Common myeloid progenitor, CD34-positive (primary cell): ENCODE measurements around the gene CAND1.

ENCODE experiments used
- CTCF ChIA-PET: fragments of 350-600 bp; sonication (Branson Sonifier 250); formaldehyde crosslinking; loops from one replicate; lab custom pipeline; 2021; ENCODE audit warnings: antibody characterized with exemption; lab: Charles Lee
- POLR2A ChIA-PET: fragments of 350-600 bp; sonication (Branson Sonifier 250); formaldehyde crosslinking; loops from one replicate; lab custom pipeline; 2021; ENCODE audit warnings: antibody characterized with exemption; lab: Charles Lee
- DNase-seq, 3 donors: peaks; one replicate each; pipeline versions ENCODE4 v3.0.0 to v3.0.0-alpha.2; 2013
- H3K27ac ChIP-seq, 2 experiments: 1 replicate in 1 of 2; 2 replicates in 1 of 2; pipeline ENCODE4 v1.7.0; 2013; ENCODE audit warnings: inconsistent platforms in 2 of 2, low read length in 2 of 2, mild to moderate bottlenecking in 2 of 2, low read depth in 1 of 2, moderate library complexity in 1 of 2; ENCODE audit not compliant: severe bottlenecking in 2 of 2, insufficient read depth in 1 of 2, poor library complexity in 1 of 2
- H3K27me3 ChIP-seq, 5 experiments: replicated peaks in 2 of 5; 1 replicate in 3 of 5; 2 replicates in 2 of 5; pipeline versions ENCODE4 v1.6.1 to v1.7.0; 2013; ENCODE audit warnings: low read length in 4 of 5, mild to moderate bottlenecking in 2 of 5, moderate library complexity in 2 of 5, inconsistent platforms in 1 of 5; ENCODE audit not compliant: insufficient read depth in 5 of 5, control insufficient read depth in 4 of 5
- H3K36me3 ChIP-seq, 4 experiments: 1 replicate in 2 of 4; 2 replicates in 2 of 4; pipeline versions ENCODE4 v1.6.1 to v1.7.0; 2013; ENCODE audit warnings: low read length in 3 of 4, control low read depth in 1 of 4, mild to moderate bottlenecking in 1 of 4; ENCODE audit not compliant: control insufficient read depth in 4 of 4, insufficient read depth in 4 of 4
- H3K4me1 ChIP-seq, 4 experiments: 1 replicate in 3 of 4; 2 replicates in 1 of 4; pipeline versions ENCODE4 v1.6.1 to v1.7.1; 2013; ENCODE audit warnings: low read length in 3 of 4, mild to moderate bottlenecking in 3 of 4, control low read depth in 1 of 4, inconsistent platforms in 1 of 4, moderate library complexity in 1 of 4; ENCODE audit not compliant: control insufficient read depth in 4 of 4, insufficient read depth in 4 of 4; ENCODE audit errors: control extremely low read depth in 1 of 4
- H3K4me3 ChIP-seq, 7 experiments: 1 replicate in 4 of 7; 2 replicates in 3 of 7; pipeline versions ENCODE4 v1.5.1 to v1.7.0; 2013; ENCODE audit warnings: mild to moderate bottlenecking in 7 of 7, low read length in 6 of 7, moderate library complexity in 6 of 7, inconsistent platforms in 2 of 7, low read depth in 2 of 7, control low read depth in 1 of 7; ENCODE audit not compliant: insufficient read depth in 4 of 7, control insufficient read depth in 1 of 7; ENCODE audit errors: extremely low read depth in 1 of 7
- H3K9me3 ChIP-seq, 5 experiments: 1 replicate in 4 of 5; 2 replicates in 1 of 5; pipeline versions ENCODE4 v1.6.1 to v1.7.1; 2013; ENCODE audit warnings: low read length in 4 of 5, mild to moderate bottlenecking in 2 of 5, inconsistent platforms in 1 of 5, low read depth in 1 of 5, moderate library complexity in 1 of 5; ENCODE audit not compliant: control insufficient read depth in 4 of 5, insufficient read depth in 2 of 5; ENCODE audit errors: control extremely low read depth in 1 of 5
- WGBS: methylation state at CpG from one replicate; pipeline ENCODE4 v1.1.5; 2013; ENCODE audit not compliant: insufficient coverage; 5-methylcytosine and 5-hydroxymethylcytosine counted together

CAND1 gene

DNA sequence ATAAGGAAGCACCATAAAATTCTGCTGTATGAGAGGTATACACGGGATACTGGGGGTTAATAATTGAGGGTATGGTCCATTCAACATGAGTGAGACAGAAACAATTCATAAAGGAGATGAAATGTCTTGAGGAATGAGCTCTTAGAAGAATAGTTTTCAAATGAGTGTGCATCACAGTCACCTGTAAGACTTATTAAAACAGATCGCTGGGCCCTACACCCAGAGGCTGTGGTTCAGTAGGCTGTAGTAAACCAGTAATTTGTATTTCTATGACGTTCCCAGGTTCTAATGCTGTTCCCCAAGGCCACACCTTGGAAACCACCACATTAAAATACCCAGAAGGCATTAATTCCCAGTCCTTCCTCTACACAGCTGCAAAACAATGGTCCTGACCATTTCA, 49.6 kb downstream of the CAND1 start:
- whole genome bisulfite sequencing = 94% methylated on average over 3 of the region's 3 CpGs
- Histone ChIP-seq H3K4me3 (no peak overlapping the region), H3K27me3 (no peaks in the 10 kb centered on the region), H3K4me1 (peaks cover 0 to 15% (median 9%) of the 10 kb centered on the region in 4 experiments), H3K9me3 (peaks cover 0 to 2% (median 0%) of the 10 kb centered on the region in 5 experiments), H3K36me3 (peaks cover 0 to 43% (median 10%) of the 10 kb centered on the region in 4 experiments), H3K27ac (no peak overlapping the region)
- CTCF ChIA-PET = no interaction called here
- POLR2A ChIA-PET = no interaction called here
- no peak for DNase-seq

DNA sequence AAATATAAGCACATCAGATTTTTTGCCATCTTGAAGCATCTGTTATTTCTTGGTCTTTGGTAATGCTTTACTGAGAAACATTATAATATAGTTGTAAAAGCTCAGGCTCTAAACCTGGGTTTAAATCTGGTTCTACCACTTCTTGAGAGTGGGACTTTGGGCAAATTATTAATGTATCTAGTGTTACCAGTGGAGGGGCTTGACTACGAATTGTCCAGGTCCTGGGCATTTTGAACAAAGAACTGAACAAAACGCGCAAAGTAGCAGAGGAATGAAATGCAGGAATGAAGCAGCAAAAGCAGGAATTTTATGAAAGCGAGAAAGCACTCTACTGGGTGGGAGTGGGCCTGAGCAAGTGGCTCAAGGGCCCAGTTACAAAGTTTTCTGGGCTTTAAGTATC, 50.8 kb downstream of the CAND1 start:
- Histone ChIP-seq H3K27ac (no peak overlapping the region), H3K27me3 (no peaks in the 10 kb centered on the region), H3K4me3 (no peak overlapping the region), H3K9me3 (peaks cover 0 to 2% (median 0%) of the 10 kb centered on the region in 5 experiments), H3K36me3 (peaks cover 0 to 36% (median 8%) of the 10 kb centered on the region in 4 experiments), H3K4me1 (peaks cover 0 to 15% (median 9%) of the 10 kb centered on the region in 4 experiments)
- WGBS = 100% methylated on average over 4 of the region's 4 CpGs
- ChIA-PET CTCF (no interaction called here), POLR2A (no interaction called here)
- no peak for DNase-seq

DNA sequence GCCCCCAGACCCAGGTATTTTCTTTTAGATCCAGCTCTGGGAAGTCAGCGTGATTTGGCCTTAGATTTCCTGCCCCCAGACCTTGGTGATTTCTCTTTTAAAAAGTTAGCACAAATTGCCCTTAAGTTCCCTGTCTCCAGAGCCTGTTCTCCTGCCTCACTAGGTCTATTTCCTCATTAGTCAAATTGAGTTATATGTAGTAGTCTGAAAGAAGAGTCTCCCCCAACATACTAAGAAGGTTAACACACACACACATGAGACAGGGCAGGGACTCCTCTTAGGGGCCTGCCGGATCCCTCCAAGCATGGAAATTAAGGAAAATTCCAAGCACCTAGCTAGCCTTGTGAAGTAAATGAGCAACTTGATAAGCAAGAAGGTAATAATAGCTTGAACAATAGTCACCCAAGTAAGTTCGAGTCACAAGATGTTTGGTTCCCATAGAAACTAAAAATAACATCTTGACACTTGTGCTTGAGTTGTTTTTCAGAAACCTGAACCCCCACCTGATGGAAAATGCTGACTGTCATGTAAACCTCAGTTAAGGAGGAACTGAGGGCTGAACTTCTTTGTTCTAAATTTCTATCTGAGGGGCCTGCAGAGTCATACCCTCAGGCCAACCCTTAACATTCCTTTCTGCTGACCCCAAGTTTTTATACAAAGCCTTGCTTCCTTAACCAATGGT, 51.6 kb downstream of the CAND1 start:
- no peaks in the 10 kb centered on the region for H3K27me3 ChIP-seq
- peak; percentile 13 to 84 (median 74) for DNase-seq
- H3K36me3 ChIP-seq = peaks cover 0 to 35% (median 8%) of the 10 kb centered on the region in 4 experiments
- no peak overlapping the region for H3K4me3 ChIP-seq
- ChIA-PET POLR2A (no interaction called here), CTCF (no interaction called here)
- 73% methylated on average over 3 of the region's 3 CpGs for WGBS
- peaks cover 0 to 15% (median 9%) of the 10 kb centered on the region in 4 experiments for H3K4me1 ChIP-seq
- H3K27ac ChIP-seq = peak overlapping the region; percentile 36 to 55
- peaks cover 0 to 2% (median 0%) of the 10 kb centered on the region in 5 experiments for H3K9me3 ChIP-seq

DNA sequence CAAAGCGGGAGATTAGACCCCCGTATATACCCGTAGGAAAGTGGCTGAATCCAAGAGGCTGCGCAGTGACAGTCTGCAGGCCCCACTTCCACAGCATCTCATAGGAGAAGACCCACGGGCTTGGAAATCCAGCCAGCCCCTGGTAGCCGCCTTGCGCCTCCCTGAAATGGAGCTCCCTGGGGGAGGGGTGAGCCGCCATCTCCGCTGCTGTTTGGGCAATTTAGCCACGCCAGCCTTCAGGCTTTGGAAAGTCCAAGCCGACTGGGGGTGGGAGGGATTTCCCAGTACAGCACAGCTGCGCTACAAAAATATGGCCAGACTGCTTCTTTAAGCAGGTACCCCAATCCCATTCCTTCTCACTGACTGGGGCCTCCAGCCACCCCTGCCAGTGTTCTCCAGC, 53.4 kb downstream of the CAND1 start:
- POLR2A ChIA-PET = no interaction called here

DNA sequence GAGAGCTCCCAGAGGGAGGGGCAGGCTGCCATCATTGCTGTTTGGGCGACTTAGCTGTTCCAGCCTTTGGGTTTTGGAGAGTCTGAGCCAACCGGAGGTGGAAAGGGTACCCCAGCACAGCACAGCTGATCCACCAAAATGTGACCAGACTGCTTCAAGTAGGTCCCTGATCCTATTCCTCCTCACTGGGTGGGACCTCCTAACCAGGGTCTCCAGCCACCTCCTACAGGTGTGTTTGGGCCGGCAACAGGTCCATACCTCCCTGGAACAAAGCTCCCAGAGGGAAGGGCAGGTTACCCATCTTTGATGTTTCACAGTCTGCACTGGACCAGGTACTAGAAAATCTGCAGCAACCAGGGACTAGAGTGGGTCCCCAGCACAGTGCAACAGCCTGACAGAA, 53.8 kb downstream of the CAND1 start:
- POLR2A ChIA-PET = no interaction called here
- peaks cover 0 to 2% (median 0%) of the 10 kb centered on the region in 5 experiments for H3K9me3 ChIP-seq
- CTCF ChIA-PET = interaction anchor here (1.0 kb wide), 1 partner anchor 8 kb away, joined by 3 read pairs; no protein-coding TSS in a partner anchor
- 100% methylated on average over 3 of the region's 3 CpGs for WGBS
- H3K36me3 ChIP-seq = peaks cover 0 to 18% (median 3%) of the 10 kb centered on the region in 4 experiments
- no peak overlapping the region for H3K4me3 ChIP-seq
- DNase-seq = no peak
- H3K4me1 ChIP-seq = peaks cover 0 to 11% (median 7%) of the 10 kb centered on the region in 4 experiments
- H3K27ac ChIP-seq = no peak overlapping the region
- H3K27me3 ChIP-seq = no peaks in the 10 kb centered on the region

More for the DNA sequence above, 53.4 kb downstream of the CAND1 start:
- Histone ChIP-seq H3K27me3 (no peaks in the 10 kb centered on the region), H3K4me3 (no peak overlapping the region), H3K36me3 (peaks cover 0 to 22% (median 4%) of the 10 kb centered on the region in 4 experiments), H3K4me1 (peaks cover 0 to 11% (median 7%) of the 10 kb centered on the region in 4 experiments), H3K9me3 (peaks cover 0 to 2% (median 0%) of the 10 kb centered on the region in 5 experiments), H3K27ac (no peak overlapping the region)
- CTCF ChIA-PET = interaction anchor here (1.0 kb wide), 1 partner anchor 9 kb away, joined by 3 read pairs; no protein-coding TSS in a partner anchor
- 92% methylated on average over 8 of the region's 12 CpGs for WGBS
- no peak for DNase-seq

DNA sequence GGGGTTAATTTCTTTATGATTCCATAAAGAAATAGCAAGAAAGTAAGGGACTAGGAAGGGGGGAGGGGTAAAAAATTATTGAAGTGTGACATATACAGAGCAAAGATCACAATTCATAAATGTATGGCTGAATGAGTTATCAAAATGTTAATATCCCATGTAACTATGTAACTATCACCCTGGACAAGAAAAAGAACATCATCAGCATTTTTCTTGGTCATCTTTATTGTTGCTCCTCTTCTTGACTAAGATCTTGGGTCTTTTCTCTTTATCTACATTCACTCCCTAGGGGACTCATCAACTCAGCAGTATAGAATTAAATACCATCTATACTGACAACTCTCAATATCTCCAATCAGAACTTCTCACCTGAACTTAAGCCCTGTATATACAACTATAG, 57.5 kb downstream of the CAND1 start:
- ChIA-PET POLR2A (no interaction called here), CTCF (no interaction called here)
- H3K36me3 ChIP-seq = no peaks in the 10 kb centered on the region
- no peaks in the 10 kb centered on the region for H3K27me3 ChIP-seq
- H3K4me1 ChIP-seq = no peaks in the 10 kb centered on the region
- H3K9me3 ChIP-seq = peaks cover 0 to 2% (median 0%) of the 10 kb centered on the region in 5 experiments
- no peak overlapping the region for H3K4me3 ChIP-seq
- no peak overlapping the region for H3K27ac ChIP-seq
- no peak for DNase-seq

DNA sequence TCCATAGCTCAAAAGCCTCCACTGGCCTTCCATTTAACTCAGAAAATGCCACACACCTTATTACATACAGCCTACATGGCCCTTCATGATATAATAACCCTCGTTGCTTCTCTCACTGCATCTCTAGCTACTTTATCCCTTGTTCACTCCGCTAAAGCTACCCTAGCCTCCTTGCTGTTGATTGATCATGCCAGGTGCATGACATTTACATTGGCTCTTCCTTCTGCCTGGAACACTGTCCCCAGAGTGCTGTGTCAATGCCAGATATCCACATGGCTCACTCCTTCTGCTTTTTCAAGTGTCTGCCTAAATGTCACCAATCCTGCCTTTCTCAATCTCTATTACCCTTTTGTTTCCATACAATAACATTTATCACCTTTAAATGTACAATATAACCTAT, 58.3 kb downstream of the CAND1 start:
- Histone ChIP-seq H3K4me3 (no peak overlapping the region), H3K27ac (no peak overlapping the region), H3K9me3 (peaks cover 0 to 2% (median 0%) of the 10 kb centered on the region in 5 experiments), H3K27me3 (no peaks in the 10 kb centered on the region), H3K4me1 (no peaks in the 10 kb centered on the region), H3K36me3 (no peaks in the 10 kb centered on the region)
- 95% methylated on average over 2 of the region's 2 CpGs for WGBS
- CTCF ChIA-PET = no interaction called here
- POLR2A ChIA-PET = no interaction called here
- DNase-seq = no peak
